Cardiac muscle cell (in vitro differentiated cells and primary cell): ENCODE measurements around the gene COL4A1. TPM values are rescaled to one million over a fixed set of nuclear protein-coding genes. Genes with fewer than 3 reads are reported as not detected.

Source experiments
- DNase-seq, 2 donors: peaks; one replicate each; pipeline versions ENCODE4 v3.0.0 to v3.0.0-alpha.2; 2010 to 2017; ENCODE audit warnings: low read depth in 1 of 2, low spot score in 1 of 2
- H3K27ac ChIP-seq: fragments of 200-600 bp; sonication (generic); 2 replicates; pipeline ENCODE4 v1.5.1; 2016
- H3K27me3 ChIP-seq: fragments of 200-600 bp; sonication (generic); 2 replicates; pipeline ENCODE4 v1.6.0; 2016; ENCODE audit warnings: control low read depth
- H3K36me3 ChIP-seq: fragments of 200-600 bp; sonication (generic); 2 replicates; pipeline ENCODE4 v1.5.1; 2016; ENCODE audit warnings: control low read depth
- H3K4me1 ChIP-seq: fragments of 200-600 bp; sonication (generic); 2 replicates; pipeline ENCODE4 v1.8.1; 2017; ENCODE audit warnings: low read depth, mild to moderate bottlenecking, mixed run types
- H3K4me3 ChIP-seq: fragments of 200-600 bp; sonication (generic); 2 replicates; pipeline ENCODE4 v1.5.1; 2016; ENCODE audit warnings: mild to moderate bottlenecking
- H3K9me3 ChIP-seq: fragments of 200-600 bp; sonication (generic); 2 replicates; pipeline ENCODE4 v1.5.1; 2017; ENCODE audit warnings: low read depth, mild to moderate bottlenecking, control low read depth
- polyA plus RNA-seq: library from polyadenylated mRNA; unstranded; fragments of >200 nt; fragmentation: Nextera tagmentation; extraction: Ambion mirVana; gene quantifications from 2 replicates; pipeline ENCODE4 v1.2.1, GENCODE V29; 2016
- total RNA-seq: library from RNA; depleted of rRNA; stranded (reverse); fragments of >200 nt; gene quantifications from 2 replicates; pipeline ENCODE4 v1.2.3, GENCODE V29; 2016
- TF ChIP-seq, protein P1 (sequence below): IDR thresholded peaks from 2 replicates; pipeline ENCODE4 v1.5.1; 2012; ENCODE audit warnings: low read depth, mild to moderate bottlenecking, low read length

COL4A1 gene
- total and polyA plus RNA-seq, 2 experiments from 2014 or later, result 73.9 to 171 TPM

DNA sequence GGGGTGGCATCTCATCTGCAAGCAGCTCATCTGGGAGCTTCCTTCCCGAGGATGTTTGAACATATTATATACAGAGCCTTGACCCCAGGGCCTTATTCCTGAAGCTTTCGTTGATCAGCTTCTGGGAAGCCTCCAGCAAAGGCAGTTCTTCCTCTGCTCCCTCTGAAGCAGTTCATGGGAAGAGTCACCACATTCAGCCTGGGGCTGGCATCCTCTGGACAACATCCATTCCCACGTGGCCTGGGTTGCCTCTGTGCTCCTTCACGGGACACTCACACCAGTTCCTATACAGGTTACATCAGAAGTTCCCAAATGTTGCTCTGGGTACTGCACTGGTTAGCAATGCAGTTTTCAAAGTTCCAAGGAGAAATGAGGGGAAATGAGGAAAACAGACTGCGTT, 29.7 kb upstream of the COL4A1 start:
- no peak overlapping the region for H3K27ac ChIP-seq
- H3K27me3 ChIP-seq, result no peaks in the 10 kb centered on the region
- no peak overlapping the region for H3K4me3 ChIP-seq
- H3K9me3 ChIP-seq, result no peaks in the 10 kb centered on the region
- DNase-seq, result no peak
- TF ChIP-seq, protein P1, sequence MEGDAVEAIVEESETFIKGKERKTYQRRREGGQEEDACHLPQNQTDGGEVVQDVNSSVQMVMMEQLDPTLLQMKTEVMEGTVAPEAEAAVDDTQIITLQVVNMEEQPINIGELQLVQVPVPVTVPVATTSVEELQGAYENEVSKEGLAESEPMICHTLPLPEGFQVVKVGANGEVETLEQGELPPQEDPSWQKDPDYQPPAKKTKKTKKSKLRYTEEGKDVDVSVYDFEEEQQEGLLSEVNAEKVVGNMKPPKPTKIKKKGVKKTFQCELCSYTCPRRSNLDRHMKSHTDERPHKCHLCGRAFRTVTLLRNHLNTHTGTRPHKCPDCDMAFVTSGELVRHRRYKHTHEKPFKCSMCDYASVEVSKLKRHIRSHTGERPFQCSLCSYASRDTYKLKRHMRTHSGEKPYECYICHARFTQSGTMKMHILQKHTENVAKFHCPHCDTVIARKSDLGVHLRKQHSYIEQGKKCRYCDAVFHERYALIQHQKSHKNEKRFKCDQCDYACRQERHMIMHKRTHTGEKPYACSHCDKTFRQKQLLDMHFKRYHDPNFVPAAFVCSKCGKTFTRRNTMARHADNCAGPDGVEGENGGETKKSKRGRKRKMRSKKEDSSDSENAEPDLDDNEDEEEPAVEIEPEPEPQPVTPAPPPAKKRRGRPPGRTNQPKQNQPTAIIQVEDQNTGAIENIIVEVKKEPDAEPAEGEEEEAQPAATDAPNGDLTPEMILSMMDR, result no peak
- peaks cover 24% of the 10 kb centered on the region for H3K4me1 ChIP-seq
- H3K36me3 ChIP-seq, result no peaks in the 10 kb centered on the region

DNA sequence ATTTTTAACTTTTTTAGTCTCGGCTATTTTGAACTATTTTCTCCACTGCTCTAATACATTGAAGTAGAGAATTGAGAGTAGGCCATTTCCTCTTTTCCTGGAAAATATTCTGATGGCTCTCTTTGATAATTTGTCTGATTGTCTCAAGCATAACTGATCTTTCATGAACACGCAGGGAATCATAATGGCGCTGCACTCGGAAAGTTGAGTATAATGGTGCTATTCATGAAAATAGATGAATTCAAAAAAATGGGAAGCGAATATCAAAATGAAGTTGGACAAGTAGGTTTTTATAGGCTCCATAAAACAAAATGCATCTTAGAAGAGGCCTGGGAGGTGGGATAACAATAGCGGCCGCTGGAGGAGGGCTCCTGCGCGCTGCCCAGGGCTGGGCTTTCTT, 29.2 kb upstream of the COL4A1 start:
- DNase-seq, result no peak
- Histone ChIP-seq H3K9me3 (no peaks in the 10 kb centered on the region), H3K36me3 (no peaks in the 10 kb centered on the region), H3K4me3 (no peak overlapping the region), H3K27ac (no peak overlapping the region), H3K27me3 (no peaks in the 10 kb centered on the region), H3K4me1 (peaks cover 19% of the 10 kb centered on the region)
- TF ChIP-seq, protein P1, result no peak

DNA sequence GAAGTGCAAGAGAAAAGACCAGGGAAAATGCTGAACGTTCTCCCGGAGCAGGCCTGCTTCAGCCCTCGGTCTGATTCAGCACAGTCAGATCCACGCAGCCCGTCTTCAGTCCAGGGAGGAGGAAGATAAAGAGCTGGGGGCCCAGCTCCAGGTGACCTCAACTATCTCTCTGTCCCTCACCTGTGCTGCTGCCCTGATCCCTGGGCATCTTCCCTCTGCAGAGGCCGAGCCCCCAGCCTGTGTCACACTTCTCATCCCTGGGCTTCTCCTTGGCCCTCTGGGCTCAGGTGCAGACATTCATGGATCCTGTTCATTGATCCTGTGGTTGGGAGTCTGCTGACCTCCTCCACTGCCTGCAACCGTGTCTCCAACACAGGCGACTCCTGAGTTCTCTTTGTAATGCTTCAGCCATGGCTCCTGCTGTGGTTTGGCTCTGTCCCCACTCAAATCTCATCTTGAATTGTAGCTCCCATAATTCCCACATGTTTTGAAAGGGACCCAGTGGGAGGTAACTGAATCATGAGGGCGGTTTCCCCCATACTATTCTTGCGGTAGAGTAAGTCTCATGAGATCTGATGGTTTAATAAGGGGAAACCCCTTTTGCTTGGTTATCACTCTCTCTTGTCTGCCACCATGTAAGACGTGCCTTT, 28.0 kb upstream of the COL4A1 start:
- H3K9me3 ChIP-seq, result no peaks in the 10 kb centered on the region
- TF ChIP-seq, protein P1, result no peak
- H3K27me3 ChIP-seq, result no peaks in the 10 kb centered on the region
- no peak for DNase-seq
- H3K27ac ChIP-seq, result no peak overlapping the region
- H3K4me1 ChIP-seq, result peaks cover 12% of the 10 kb centered on the region
- no peak overlapping the region for H3K4me3 ChIP-seq
- no peaks in the 10 kb centered on the region for H3K36me3 ChIP-seq

DNA sequence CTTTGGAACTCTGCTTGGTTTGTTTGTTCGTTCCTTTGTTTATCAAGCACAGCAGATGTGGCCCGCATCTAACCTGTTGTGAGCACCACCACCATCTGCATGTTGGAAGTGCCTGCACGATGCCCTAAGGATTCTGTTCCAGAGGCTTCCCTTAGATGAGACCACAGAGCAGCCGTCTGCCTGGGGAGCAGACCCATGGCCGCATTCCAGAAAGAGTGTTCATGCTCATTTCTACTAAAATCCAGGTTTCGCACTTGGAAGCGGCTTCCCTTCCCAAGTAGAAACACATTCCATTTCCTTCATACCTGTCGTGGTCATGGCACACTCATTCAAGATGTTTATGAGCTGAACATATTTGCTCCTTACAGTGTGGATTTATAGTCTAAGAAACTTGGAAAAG, 27.3 kb upstream of the COL4A1 start:
- no peak overlapping the region for H3K4me3 ChIP-seq
- no peak overlapping the region for H3K27ac ChIP-seq
- no peaks in the 10 kb centered on the region for H3K36me3 ChIP-seq
- no peak for DNase-seq
- TF ChIP-seq, protein P1, result no peak
- no peaks in the 10 kb centered on the region for H3K27me3 ChIP-seq
- H3K4me1 ChIP-seq, result peaks cover 12% of the 10 kb centered on the region
- H3K9me3 ChIP-seq, result no peaks in the 10 kb centered on the region

DNA sequence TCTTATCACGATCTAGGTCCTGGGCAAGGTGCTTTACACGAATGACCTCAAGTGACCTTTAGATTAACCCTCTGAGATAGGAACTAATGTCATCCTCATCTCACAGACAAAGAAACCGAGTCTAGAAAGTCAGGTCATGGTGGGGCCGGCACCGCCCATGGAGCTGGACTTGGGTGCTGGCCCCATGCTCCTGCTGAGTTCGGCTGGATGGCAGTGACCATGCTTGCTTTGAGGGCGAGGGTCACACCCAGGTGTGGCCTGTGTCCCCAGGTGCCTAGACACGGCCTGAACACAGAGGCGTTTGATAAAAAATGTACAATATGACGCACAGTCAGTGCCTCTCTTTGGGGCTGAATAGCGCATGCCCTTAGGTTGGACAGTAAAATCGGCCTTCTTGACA, 26.9 kb upstream of the COL4A1 start:
- Histone ChIP-seq H3K4me3 (no peak overlapping the region), H3K27ac (no peak overlapping the region), H3K27me3 (no peaks in the 10 kb centered on the region), H3K36me3 (no peaks in the 10 kb centered on the region), H3K4me1 (peaks cover 9% of the 10 kb centered on the region), H3K9me3 (no peaks in the 10 kb centered on the region)
- no peak for DNase-seq
- TF ChIP-seq, protein P1, result no peak
